H1 (cell line): ENCODE data around the gene DLX4. TPM values are rescaled to one million over a fixed set of nuclear protein-coding genes. Genes with fewer than 3 reads are reported as not detected.

Source experiments
- ATF3 ChIP-seq: IDR thresholded peaks from 2 replicates; pipeline ENCODE4 v1.6.1; 2011; ENCODE audit warnings: low read depth, mild to moderate bottlenecking, low read length; ENCODE audit not compliant: insufficient read depth
- HDAC2 ChIP-seq, 2 experiments: fragments of 300-600 bp in 1 of 2; sonication (generic) in 1 of 2; IDR thresholded peaks; 2 replicates each; pipeline ENCODE4 v1.6.1; 2011 to 2012; ENCODE audit warnings: low read depth in 2 of 2, low read length in 2 of 2, mild to moderate bottlenecking in 2 of 2, moderate library complexity in 2 of 2, borderline replicate concordance in 1 of 2, inconsistent platforms in 1 of 2
- SIN3A ChIP-seq, 2 experiments: IDR thresholded peaks in 1 of 2; conservative IDR thresholded peaks in 1 of 2; 2 replicates each; pipeline ENCODE4 v1.6.1; 2011 to 2012; ENCODE audit warnings: low read length in 2 of 2, improper control_type of control experiment in 1 of 2, low read depth in 1 of 2, mild to moderate bottlenecking in 1 of 2
- TCF12 ChIP-seq: IDR thresholded peaks from 2 replicates; pipeline ENCODE4 v1.6.1; 2011; ENCODE audit warnings: low read depth, mild to moderate bottlenecking, low read length
- polyA plus RNA-seq, 7 experiments: library from polyadenylated mRNA; depleted of rRNA in 3 of 7; stranded (reverse) in 5 of 7; unstranded in 2 of 7; fragments of >200 nt in 5 of 7; fragments of 200-250 nt in 2 of 7; gene quantifications; 1 replicate in 5 of 7; 2 replicates in 1 of 7; 4 replicates in 1 of 7; pipeline versions ENCODE4 v1.2.1 to v1.2.3, GENCODE V29; 2011 to 2013; ENCODE audit warnings: missing spikeins in 2 of 7, mixed read lengths in 2 of 7
- total RNA-seq: library from RNA; stranded (reverse); fragmentation: NEBNext Ultra II Directional; extraction: Animal tissue kit (Norgen Biotek cat#: 25700); gene quantifications from 2 replicates; pipeline ENCODE4 v1.2.1, GENCODE V29; 2021

DLX4 gene
- total and polyA plus RNA-seq, 2 of the 8 experiments (the other 6 are each of a cell fraction or from before 2014, with no cell fraction given): 0.67 to 0.80 TPM

GRCh38 chr17:49931416-49932137 is 37.4 kb upstream of the DLX4 start (continued):
- no peak for TF ChIP-seq SIN3A (conservative IDR thresholded peaks at IDR 0.05 in 1 of 2, IDR thresholded peaks at IDR 0.05 in 1 of 2; ENCODE audit: low read depth in 1 of 2, low read length in 2 of 2)
- TF ChIP-seq ATF3: no peak
- TF ChIP-seq TCF12: no peak
- TF ChIP-seq HDAC2 (IDR thresholded peaks at IDR 0.05; ENCODE audit: borderline replicate concordance in 1 of 2, low read depth in 2 of 2, low read length in 2 of 2): no peak
